ENCODE data around the gene QRICH1. TPM values are rescaled to one million over a fixed set of nuclear protein-coding genes. Genes with fewer than 3 reads are reported as not detected.

Gene QRICH1
- total and polyA plus RNA-seq, 10 of the 15 experiments (the other 5 are each of a cell fraction or from before 2014, with no cell fraction given), result 22.2 to 116 (median 81.4) TPM

- Histone ChIP-seq H4K20me1 (ENCODE audit: control insufficient read depth, insufficient read depth) (no peaks in the 10 kb centered on the region), H3K4me1 (ENCODE audit: control insufficient read depth, insufficient read depth, low read length) (peaks cover 9% of the 10 kb centered on the region), H3K27ac (ENCODE audit: control insufficient read depth, insufficient read depth) (no peak overlapping the region), H3K9me3 (replicated peaks; ENCODE audit: control insufficient read depth, insufficient read depth, low read length) (no peaks in the 10 kb centered on the region), H3K79me2 (ENCODE audit: control insufficient read depth, insufficient read depth, low read length) (peaks cover 20% of the 10 kb centered on the region), H3K4me2 (ENCODE audit: control insufficient read depth, insufficient read depth) (no peak overlapping the region), H3K27me3 (replicated peaks in 1 of 2; ENCODE audit: control insufficient read depth in 2 of 2, insufficient read depth in 2 of 2, low read length in 1 of 2) (no peaks in the 10 kb centered on the region), H3K36me3 (ENCODE audit: control insufficient read depth in 2 of 2, insufficient read depth in 2 of 2, low read length in 1 of 2) (peaks cover 7 to 18% of the 10 kb centered on the region in 2 experiments), H3K9ac (ENCODE audit: control insufficient read depth, insufficient read depth, low read length) (no peak overlapping the region), H2AFZ (ENCODE audit: control insufficient read depth, low read depth, low read length) (no peak overlapping the region), H3K4me3 (no peak overlapping the region)
- BruUV-seq (replicated peaks), result no TSS peak
- POLR2A ChIA-PET, result interaction anchor here (0.6 kb wide), 1 partner anchor 30 kb away, joined by 3 read pairs; no protein-coding TSS in a partner anchor
- in situ Hi-C loops (cut with MboI), result no loop called here
- 93% methylated on average over 7 of the region's 7 CpGs for WGBS (ENCODE audit: insufficient coverage, insufficient replicate concordance, low lambda C conversion rate, missing lambda C conversion rate)
- ATAC-seq (no peak), FAIRE-seq (no peak), DNase-seq (ENCODE audit: low read depth, low spot score) (no peak)
- RAD21 ChIA-PET (ENCODE audit: unreplicated experiment), result no interaction called here
- CTCF ChIA-PET, result interaction anchor here (0.9 to 1.7 kb wide), 5 partner anchors 11 to 249 kb away, joined by 3 to 6 read pairs (median 3); no protein-coding TSS in a partner anchor
- intact Hi-C loops (cut with micrococcal nuclease; ENCODE audit: unreplicated experiment), result loop anchor here (2.0 to 5.0 kb wide), 2 partner anchors 106 to 173 kb away; partner anchors contain the start of gene QRICH1
- SMC1A ChIA-PET (ENCODE audit: uncharacterized antibody, unreplicated experiment), result interaction anchor here (0.6 to 0.7 kb wide), 2 partner anchors 219 to 266 kb away, joined by 3 read pairs; no protein-coding TSS in a partner anchor
- no peak for TF ChIP-seq MTA3 (IDR thresholded peaks at IDR 0.05; ENCODE audit: borderline replicate concordance, low read length)
- TF ChIP-seq JUNB (IDR thresholded peaks at IDR 0.05), result no peak
- TF ChIP-seq TCF12 (IDR thresholded peaks at IDR 0.05; ENCODE audit: low read depth, low read length), result no peak
- no peak for TF ChIP-seq ATF7 (IDR thresholded peaks at IDR 0.05; ENCODE audit: low read depth)
- TF ChIP-seq PBX3 (IDR thresholded peaks at IDR 0.05; ENCODE audit: insufficient replicate concordance, low read depth, low read length), result no peak
- no peak for TF ChIP-seq NRF1 (conservative IDR thresholded peaks at IDR 0.05; ENCODE audit: low read depth, low read length)
- no peak for TF ChIP-seq GATAD2B (conservative IDR thresholded peaks at IDR 0.05; ENCODE audit: low read depth)
- TF ChIP-seq CHD2 (IDR thresholded peaks at IDR 0.05; ENCODE audit: borderline replicate concordance, low read depth, low read length), result no peak
- TF ChIP-seq ZSCAN29 (IDR thresholded peaks at IDR 0.05), result no peak
- TF ChIP-seq E2F4 (IDR thresholded peaks at IDR 0.05; ENCODE audit: low read depth, low read length), result no peak
- no peak for TF ChIP-seq MEF2B (IDR thresholded peaks at IDR 0.05; ENCODE audit: partially characterized antibody, poor library complexity, severe bottlenecking)
- TF ChIP-seq WRNIP1 (IDR thresholded peaks at IDR 0.05; ENCODE audit: borderline replicate concordance, low read depth, low read length), result no peak
- TF ChIP-seq HCFC1 (IDR thresholded peaks at IDR 0.05; ENCODE audit: low read length), result no peak
Measured at GRCh38 chr3:48985831-48986376, 108.0 kb downstream of the QRICH1 start.
